ENCODE data around the gene DDX51. TPM values are rescaled to one million over a fixed set of nuclear protein-coding genes. Genes with fewer than 3 reads are reported as not detected.

DDX51 gene
- total RNA-seq, result 3.7 and 5.8 TPM in 2 replicates

DNA sequence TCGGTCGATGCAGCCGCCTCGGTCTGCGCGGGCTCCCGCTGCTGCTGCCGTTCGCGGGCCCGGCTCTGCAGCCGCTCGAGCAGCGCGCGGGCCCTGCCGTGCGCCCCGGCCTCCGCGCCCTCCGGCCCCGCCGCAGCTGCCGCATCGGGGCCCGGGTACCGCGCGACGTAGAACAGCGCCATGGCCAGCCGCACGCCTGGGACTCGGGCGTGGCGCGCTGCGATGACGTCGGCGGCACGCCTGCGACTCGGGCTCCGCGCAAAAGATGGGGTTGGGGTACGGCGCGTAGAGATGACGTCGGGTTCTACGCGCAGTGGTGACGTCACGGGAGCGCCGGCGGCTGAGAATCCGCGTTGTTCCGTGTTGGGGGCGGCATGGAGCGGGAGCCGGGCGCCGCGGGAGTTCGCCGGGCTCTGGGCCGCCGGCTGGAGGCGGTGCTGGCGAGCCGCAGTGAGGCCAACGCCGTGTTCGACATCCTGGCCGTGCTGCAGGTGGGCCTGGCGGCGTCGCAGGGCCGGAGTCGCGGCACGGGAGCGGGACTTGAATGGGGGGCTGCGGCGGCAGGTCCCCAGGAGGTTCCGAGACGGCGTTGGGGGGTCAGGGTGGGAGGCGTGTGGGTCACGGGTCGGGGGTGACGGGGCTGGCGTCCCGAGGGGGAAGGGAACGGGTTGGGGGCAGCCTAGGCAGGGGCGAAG lies at the start of gene DDX51, which contains the start of gene NOC4L:
Gene DDX51 (minus strand): TSS at position 205 of the 695 bp plus-strand sequence. CDS start 23 bp downstream, at position 182.
Gene NOC4L (plus strand): TSS at position 343 of the 695 bp plus-strand sequence. CDS start 32 bp downstream, at position 375.
- DNase-seq (ENCODE audit: low read depth in 2 of 2), result peak; percentile 98

- no peak for DNase-seq (ENCODE audit: low read depth in 2 of 2)
These were observed 47.8 kb upstream of the DDX51 start for GRCh38 chr12:132191715-132192553.

DNA sequence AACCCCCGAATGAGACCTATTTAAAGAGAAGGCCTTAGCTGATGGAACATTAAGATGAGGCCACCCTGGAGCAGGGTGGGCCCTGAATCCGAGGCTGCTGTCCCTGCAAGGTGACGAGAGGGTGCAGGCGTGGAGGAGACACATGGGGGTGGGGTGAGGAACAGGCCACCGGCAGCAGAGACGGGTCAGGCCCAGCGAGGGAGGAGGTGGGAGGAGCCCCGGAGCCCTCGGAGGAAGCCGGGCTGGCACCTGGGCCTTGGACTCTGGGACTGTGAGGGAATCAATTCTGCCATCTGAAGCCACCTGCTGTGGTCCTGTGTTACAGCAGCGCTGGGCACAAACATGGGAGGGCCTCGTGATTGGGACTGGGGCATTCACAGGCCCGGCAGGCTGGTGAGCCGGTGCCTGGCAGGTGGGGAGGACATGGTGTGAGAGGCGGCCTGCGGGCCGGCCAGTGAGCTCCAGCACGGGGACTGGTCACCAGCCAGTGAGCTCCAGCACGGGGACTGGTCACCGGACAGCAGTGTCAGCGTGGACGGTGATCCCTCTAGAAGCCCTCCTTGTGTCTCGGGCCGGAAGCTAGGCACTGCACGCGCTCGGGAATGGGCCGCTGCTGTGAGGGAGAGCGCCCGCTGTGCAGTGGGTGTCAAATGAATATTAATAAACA lies 46.8 kb upstream of the DDX51 start:
- no peak for DNase-seq (ENCODE audit: low read depth in 2 of 2)

GRCh38 chr12:132190012-132190755 lies 46.1 kb upstream of the DDX51 start:
- peak; percentile 18 to 22 for DNase-seq (ENCODE audit: low read depth in 2 of 2)

DNA sequence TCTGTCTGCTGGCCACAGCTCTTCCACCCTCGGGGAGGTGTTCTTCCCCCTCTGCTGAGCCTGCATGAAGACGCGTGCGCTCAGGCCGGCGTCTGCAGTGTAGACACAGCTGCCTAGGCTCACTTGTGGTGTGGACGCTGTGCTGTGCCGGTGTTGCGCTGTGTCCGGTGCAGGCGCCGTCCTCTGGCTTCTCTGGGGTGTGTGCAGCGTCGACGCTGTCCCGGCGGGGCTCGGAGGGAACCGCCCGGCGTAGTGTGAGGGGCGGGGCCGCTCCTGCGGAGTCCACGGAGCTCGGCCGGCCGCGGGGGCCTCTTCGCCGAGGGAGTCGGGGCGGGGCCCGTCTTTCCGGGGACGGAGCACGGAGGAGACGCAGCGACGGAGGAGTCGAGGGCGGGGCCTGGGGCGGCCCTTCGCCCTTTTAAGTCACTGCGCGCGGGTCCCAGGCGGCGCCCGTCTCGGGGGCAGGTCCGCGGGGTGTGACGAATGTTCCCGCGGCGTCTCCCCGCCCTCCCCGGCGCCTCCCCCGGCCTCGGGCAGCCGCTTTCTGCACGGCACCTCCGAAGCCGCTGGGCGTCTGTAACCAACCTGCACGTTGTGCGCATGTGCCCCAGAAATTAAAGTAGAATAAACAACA lies 45.4 kb upstream of the DDX51 start:
- peak; percentile 60 to 81 for DNase-seq (ENCODE audit: low read depth in 2 of 2)

DNA sequence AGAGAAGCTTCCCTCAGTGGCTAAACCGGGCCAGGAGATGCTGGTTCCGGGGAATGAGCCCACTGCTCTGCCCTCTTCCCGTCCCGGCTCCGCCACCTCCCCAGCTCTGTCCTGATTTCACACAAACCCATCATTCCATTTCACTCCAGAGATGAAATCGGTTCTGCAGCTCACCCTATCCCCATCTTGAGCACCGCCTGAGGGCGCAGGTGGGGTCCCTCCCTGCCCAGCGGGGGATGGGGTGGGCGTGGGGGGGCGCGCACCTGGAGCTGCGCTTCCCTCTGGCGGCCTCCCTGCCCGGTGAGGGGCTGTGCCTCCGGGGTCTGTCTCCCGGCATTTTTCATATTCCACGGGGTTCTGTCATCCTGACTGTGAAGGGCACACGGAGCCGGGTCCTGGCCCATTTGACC lies 44.8 kb upstream of the DDX51 start:
- DNase-seq (ENCODE audit: low read depth in 2 of 2), result no peak

- DNase-seq (ENCODE audit: low read depth in 2 of 2), result no peak
These were observed 44.4 kb upstream of the DDX51 start for GRCh38 chr12:132188451-132188901.

DNA sequence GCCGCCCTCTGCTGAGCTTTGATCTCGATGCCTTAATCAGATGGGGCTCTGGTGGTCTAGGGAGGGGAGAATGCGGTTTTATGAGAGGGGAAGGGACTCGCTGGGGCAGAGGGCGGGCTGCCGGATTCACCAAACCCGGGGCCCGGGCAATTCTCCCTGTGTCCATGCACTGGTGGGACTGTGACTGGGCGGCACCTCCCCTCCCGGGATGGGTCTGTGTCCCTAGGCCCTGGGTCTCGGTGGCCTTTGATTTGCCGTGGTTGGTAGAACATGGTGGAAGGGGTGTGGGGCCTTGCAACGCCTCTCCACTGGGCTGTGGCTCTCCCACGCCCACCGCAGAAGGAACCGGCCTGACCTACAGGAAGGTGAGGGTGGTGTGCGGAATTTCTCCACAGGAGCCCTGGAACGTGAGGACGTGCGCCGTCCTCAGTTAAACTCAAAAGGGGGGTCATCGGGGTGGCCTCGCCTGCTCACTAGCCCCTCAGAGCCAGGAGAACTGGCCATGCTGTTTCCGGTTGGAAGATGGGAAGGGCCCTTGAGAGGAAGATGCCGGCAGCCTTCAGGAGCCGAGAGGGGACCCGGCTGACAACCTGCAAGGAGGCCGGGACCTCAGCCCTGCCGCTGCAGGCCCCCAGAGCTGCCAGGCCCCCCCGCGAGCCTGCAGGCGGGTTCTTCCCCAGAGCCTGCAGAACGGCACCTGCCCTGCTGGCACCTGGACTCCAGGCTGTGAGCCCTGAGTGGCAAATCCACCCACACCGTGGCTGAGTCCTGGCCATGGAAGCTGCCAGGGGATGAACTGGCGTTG lies 43.7 kb upstream of the DDX51 start:
- DNase-seq (ENCODE audit: low read depth in 2 of 2), result no peak

DNA sequence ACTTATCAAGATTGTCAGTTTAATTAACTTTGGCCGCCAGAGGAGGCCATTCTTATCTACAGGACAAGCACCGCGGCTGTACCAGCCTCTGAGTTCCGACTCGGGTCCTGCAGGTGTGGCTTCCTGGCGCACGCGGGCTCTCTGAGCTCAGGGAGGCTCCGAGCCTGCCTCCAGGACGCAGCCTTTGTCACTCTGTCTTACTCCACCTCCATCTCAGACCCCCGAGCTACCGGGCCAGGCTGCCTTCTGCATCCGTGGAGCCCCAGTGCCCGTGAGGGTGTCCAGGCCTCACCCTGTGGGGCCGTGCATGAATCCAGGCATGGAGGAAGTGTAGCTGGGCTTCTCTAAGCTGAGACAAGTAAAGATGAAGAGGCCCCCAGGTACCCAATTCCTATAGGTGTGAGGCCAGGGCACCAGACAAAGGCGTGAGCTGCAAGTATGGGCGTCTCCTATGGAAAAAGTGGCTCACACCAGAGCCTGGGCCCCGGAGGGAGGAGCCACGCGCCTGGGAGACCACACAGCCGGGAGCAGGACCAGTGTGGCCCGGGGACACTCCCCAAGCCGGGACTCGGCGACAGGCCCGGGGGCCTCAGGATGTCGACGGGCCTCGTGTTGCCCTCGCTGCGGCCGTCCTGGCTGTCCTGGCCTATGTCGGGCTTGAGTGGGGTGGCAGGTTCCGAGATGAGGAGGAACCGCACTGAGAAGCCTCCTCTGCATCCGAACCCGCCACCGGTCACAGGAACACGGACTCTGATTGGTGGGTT lies 42.9 kb upstream of the DDX51 start:
- no peak for DNase-seq (ENCODE audit: low read depth in 2 of 2)

DNA sequence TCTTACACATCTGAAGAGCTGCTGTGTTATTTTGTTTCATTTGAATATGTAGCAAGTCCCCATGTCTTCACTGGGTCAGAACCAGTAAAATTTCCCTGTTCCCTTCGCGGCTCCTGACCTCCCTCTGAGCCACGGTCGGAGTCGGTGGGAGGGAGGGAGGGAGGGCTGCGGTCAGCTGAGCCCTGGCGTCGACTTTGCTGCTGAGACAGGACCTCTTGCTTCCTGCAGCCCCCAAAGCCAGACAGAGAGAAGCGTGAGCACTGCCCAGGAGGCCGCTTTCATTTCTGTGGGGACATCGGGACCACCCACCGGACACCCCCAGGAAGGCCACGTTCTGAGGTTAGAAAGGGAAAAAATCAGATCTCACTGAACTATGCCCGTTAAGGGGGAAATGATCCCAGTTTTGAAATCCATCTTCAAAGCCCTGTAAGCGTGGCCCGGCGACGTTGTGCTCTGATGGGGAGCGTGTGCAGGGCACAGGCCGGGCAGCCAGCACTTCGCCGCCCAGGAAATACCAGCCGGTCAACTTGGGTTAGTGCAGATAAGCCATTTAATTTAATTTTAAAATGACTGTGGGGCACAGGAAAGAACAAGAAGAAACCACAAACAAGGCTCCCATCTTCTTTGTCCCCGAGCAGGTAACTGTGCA lies 42.2 kb upstream of the DDX51 start:
- no peak for DNase-seq (ENCODE audit: low read depth in 2 of 2)

DNA sequence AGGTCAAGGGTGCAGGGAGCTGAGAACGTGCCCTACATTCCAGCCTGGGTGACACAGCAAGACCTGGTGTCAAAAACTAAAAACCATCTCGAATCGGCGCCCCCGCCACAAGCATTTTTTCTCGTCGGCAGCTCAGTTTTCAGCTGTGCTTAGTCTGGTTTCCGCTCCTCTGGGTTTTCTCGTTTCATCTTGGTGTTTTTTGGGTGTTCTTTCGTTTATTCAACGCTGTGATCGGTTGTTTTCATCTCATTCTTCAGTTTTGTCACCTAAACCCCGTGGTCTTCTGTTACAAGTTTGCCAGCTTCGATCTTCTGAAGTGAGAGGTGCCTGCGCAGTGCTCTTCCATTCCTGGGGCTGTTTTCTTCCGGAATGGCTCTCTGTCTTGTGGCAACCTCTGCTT lies 41.6 kb upstream of the DDX51 start:
- DNase-seq (ENCODE audit: low read depth in 2 of 2), result no peak

- no peak for DNase-seq (ENCODE audit: low read depth in 2 of 2)
These were observed 38.7 kb upstream of the DDX51 start for GRCh38 chr12:132182711-132183365.

DNA sequence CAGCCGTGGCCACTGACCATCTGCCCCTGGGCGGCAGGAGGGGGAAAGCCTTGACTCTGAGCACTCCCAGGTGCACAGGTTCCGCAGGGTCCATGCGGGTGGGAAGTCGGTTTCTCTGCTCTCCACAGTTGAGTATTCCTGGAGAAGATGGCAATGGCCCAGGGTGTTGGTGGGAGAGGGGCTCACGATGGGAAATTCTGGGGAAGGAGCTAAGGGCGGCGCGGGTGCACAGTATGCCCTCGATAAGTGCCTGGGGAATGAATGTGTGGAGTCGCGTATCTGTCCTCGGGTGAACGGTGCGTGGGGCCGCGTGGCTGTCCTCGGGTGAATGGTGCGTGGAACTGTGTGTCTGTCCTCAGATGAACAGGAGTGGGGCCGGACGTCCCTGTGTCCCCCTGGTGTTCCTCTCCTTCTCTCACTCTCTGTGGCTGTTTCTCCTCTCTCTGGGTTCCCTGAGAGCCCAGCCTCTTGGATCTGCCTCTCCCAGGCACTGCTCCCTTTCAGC lies 38.1 kb upstream of the DDX51 start:
- DNase-seq (ENCODE audit: low read depth in 2 of 2), result no peak

GRCh38 chr12:132181570-132182200 lies 37.6 kb upstream of the DDX51 start:
- no peak for DNase-seq (ENCODE audit: low read depth in 2 of 2)

- no peak for DNase-seq (ENCODE audit: low read depth in 2 of 2)
These were observed 36.8 kb upstream of the DDX51 start for GRCh38 chr12:132180648-132181546.
